ENCODE measurements around the gene ECI1. TPM values are rescaled to one million over a fixed set of nuclear protein-coding genes. Genes with fewer than 3 reads are reported as not detected.

ECI1 gene
- total and polyA plus RNA-seq, 2 of the 13 experiments (the other 11 are each of a cell fraction or from before 2014, with no cell fraction given): 82.0 to 102 TPM

- TF ChIP-seq ZNF883 (CRISPR knock-in tag; IDR thresholded peaks at IDR 0.05; ENCODE audit: not compliant biosample characterization) (peak; percentile 43), ZNF432 (CRISPR knock-in tag; IDR thresholded peaks at IDR 0.05; ENCODE audit: borderline replicate concordance) (no peak), SMC3 (IDR thresholded peaks at IDR 0.05; ENCODE audit: low read length) (no peak), ZNF546 (CRISPR knock-in tag; conservative IDR thresholded peaks at IDR 0.05) (0 out of 2 replicates have a peak, but pooled peaks have one; percentile 43), ZNF30 (CRISPR knock-in tag; IDR thresholded peaks at IDR 0.05) (no peak), FUBP1 (CRISPR knock-in tag; IDR thresholded peaks at IDR 0.05; ENCODE audit: borderline replicate concordance) (no peak), BRF2 (CRISPR knock-in tag; IDR thresholded peaks at IDR 0.05) (no peak), ZFY (CRISPR knock-in tag; IDR thresholded peaks at IDR 0.05) (peak; percentile 98), HNRNPUL1 (IDR thresholded peaks at IDR 0.05; ENCODE audit: low read depth, low read length) (no peak), NR3C1 (CRISPR knock-in tag; IDR thresholded peaks at IDR 0.05) (no peak), ZC3H13 (CRISPR knock-in tag; IDR thresholded peaks at IDR 0.05) (no peak; the same call in 1 of the 2 replicates), SMYD3 (CRISPR knock-in tag; IDR thresholded peaks at IDR 0.05) (no peak), RCOR2 (CRISPR knock-in tag; IDR thresholded peaks at IDR 0.05) (no peak), FOXO4 (CRISPR knock-in tag; conservative IDR thresholded peaks at IDR 0.05) (no peak), ZNF501 (CRISPR knock-in tag; IDR thresholded peaks at IDR 0.05) (peak; percentile 92), KDM4B (CRISPR knock-in tag; IDR thresholded peaks at IDR 0.05) (no peak), MTA1 (CRISPR knock-in tag; IDR thresholded peaks at IDR 0.05; ENCODE audit: borderline replicate concordance) (peak; percentile 92; the same call in 1 of the 2 replicates), MLXIP (CRISPR knock-in tag; IDR thresholded peaks at IDR 0.05; ENCODE audit: borderline replicate concordance) (0 out of 2 replicates have a peak, but pooled peaks have one; percentile 26), XRCC5 (optimal IDR thresholded peaks at IDR 0.05; ENCODE audit: low read length) (peak; percentile 21), DPF2 (CRISPR knock-in tag; IDR thresholded peaks at IDR 0.05; ENCODE audit: borderline replicate concordance, low read depth) (no peak), NFYB (CRISPR knock-in tag; IDR thresholded peaks at IDR 0.05) (peak; percentile 11; the same call in 1 of the 2 replicates), ZNF34 (CRISPR knock-in tag; IDR thresholded peaks at IDR 0.05; ENCODE audit: borderline replicate concordance) (0 out of 2 replicates have a peak, but pooled peaks have one; percentile 45)
Measured at GRCh38 chr16:2223221-2223941, 28.0 kb downstream of the ECI1 start, which contains the start of gene E4F1 (continued).

Measured in HepG2 (cell line).